ENCODE results near the gene SLC35F3. TPM values are rescaled to one million over a fixed set of nuclear protein-coding genes. Genes with fewer than 3 reads are reported as not detected.

The SLC35F3 gene
- total and polyA plus RNA-seq, 9 of the 15 experiments (the other 6 are each of a cell fraction or from before 2014, with no cell fraction given): 0.04 to 0.07 (median 0.04) TPM; not detected in 6

DNA sequence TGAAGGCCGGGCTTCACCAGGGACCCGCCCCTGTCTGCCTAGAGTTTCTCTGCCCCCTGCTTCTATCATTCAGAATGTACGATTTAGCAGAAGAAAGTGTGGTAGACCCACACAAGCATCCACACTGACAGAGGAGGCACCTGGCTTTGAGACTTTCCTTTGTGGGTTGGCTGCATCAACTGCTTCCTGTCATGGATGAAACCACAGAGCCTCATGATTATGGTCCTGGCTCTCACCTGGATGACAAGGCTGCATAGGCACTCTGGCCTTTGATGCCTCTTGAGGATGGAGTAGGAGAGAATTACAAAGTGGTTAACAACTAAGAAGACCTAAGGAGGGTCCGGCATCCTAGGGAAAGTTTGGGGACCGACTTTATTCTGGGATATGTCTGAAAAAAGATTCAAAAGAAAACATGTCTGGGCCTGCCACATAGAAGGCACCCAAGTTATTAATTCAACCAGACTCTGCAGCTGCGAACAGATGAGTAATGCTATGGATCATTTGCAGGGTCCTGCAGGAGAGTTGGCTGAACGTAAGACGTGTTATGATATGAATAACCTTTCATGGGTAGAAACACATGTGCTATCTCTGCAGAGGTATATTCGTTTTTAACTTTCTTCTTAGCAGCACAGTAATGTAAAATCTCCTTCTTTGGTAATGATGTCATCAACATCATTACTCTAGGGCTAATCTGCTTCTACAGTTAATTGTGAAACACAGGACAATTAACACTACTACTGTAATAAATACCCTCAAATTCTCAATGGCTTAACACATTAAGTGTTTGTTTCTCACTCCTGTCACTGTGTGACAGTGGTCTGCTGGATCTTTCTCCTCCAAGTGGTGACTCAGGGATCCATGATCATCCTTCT is 136.2 kb downstream of the SLC35F3 start:
- Histone ChIP-seq H2AFZ (ENCODE audit: low read depth, low read length) (no peak overlapping the region), H3K4me1 (replicated peaks in 1 of 2; ENCODE audit: control insufficient read depth in 2 of 2, insufficient read depth in 2 of 2, low read length in 2 of 2) (no peaks in the 10 kb centered on the region), H3K27ac (ENCODE audit: extremely low read depth, low read depth, low read length) (no peak overlapping the region), H3K9me1 (ENCODE audit: control insufficient read depth, insufficient read depth, low read length) (no peaks in the 10 kb centered on the region), H4K20me1 (replicated peaks; ENCODE audit: control insufficient read depth, insufficient read depth, low read length) (no peaks in the 10 kb centered on the region), H3K9ac (ENCODE audit: insufficient read depth in 1 of 2, low read depth in 2 of 2, low read length in 2 of 2) (no peak overlapping the region), H3K4me3 (no peak overlapping the region), H3K27me3 (ENCODE audit: control insufficient read depth in 2 of 2, insufficient read depth in 2 of 2, low read length in 2 of 2) (no peaks in the 10 kb centered on the region; a peak in 1 of 5 replicates), H3K4me2 (ENCODE audit: insufficient read depth, low read length) (no peak overlapping the region), H3K9me3 (replicated peaks; ENCODE audit: control insufficient read depth, insufficient read depth, low read depth, low read length) (no peaks in the 10 kb centered on the region), H3K79me2 (ENCODE audit: control insufficient read depth, insufficient read depth, low read length) (no peaks in the 10 kb centered on the region), H3K36me3 (ENCODE audit: control insufficient read depth, insufficient read depth, low read length) (no peaks in the 10 kb centered on the region)
- in situ Hi-C loops (cut with MboI) (no loop called here), intact Hi-C loops (cut with micrococcal nuclease) (no loop called here)
- TF ChIP-seq MIER1 (IDR thresholded peaks at IDR 0.05; ENCODE audit: low read depth) (no peak), GATAD2B (IDR thresholded peaks at IDR 0.05; ENCODE audit: borderline replicate concordance) (no peak), SNIP1 (IDR thresholded peaks at IDR 0.05; ENCODE audit: low read depth) (no peak), CXXC5 (CRISPR knock-in tag; IDR thresholded peaks at IDR 0.05) (no peak), BCL6 (CRISPR knock-in tag; IDR thresholded peaks at IDR 0.05) (no peak), SAFB (IDR thresholded peaks at IDR 0.05; ENCODE audit: borderline replicate concordance, low read depth, low read length) (no peak), KDM1A (IDR thresholded peaks at IDR 0.05) (no peak), HNRNPL (IDR thresholded peaks at IDR 0.05; ENCODE audit: low read depth, low read length) (no peak), HNRNPK (IDR thresholded peaks at IDR 0.05; ENCODE audit: low read depth, low read length, poor library complexity, severe bottlenecking) (no peak), ATF7 (IDR thresholded peaks at IDR 0.05) (no peak), SRSF7 (optimal IDR thresholded peaks at IDR 0.05; ENCODE audit: low read depth, low read length) (no peak)
- BruUV-seq (replicated peaks): no TSS peak
- FAIRE-seq (no peak), ATAC-seq (no peak), DNase-seq (ENCODE audit: extremely low read depth in 1 of 4, low spot score in 3 of 4) (no peak)
- ChIA-PET POLR2A (no interaction called here), CTCF (ENCODE audit: low intra/inter-chr PET ratio) (no interaction called here)
- WGBS (ENCODE audit: insufficient coverage, low coverage, missing lambda C conversion rate): 2% methylated on average over 9 of the region's 9 CpGs

Data from K562 (cell line).